H9 (cell line): ENCODE data around the gene LAMB1. TPM values are rescaled to one million over a fixed set of nuclear protein-coding genes. Genes with fewer than 3 reads are reported as not detected.

Experiments
- DNase-seq: peaks from one replicate; pipeline ENCODE4 v3.0.0-alpha.2; 2017
- H2AFZ ChIP-seq: one replicate; pipeline ENCODE4 v1.6.1; 2013; ENCODE audit warnings: mild to moderate bottlenecking, low read length, control low read depth, moderate library complexity
- H2AK5ac ChIP-seq: 2 replicates; pipeline ENCODE4 v1.6.1; 2013; ENCODE audit warnings: low read length, control low read depth, mixed read lengths; ENCODE audit not compliant: insufficient read length
- H2BK120ac ChIP-seq: one replicate; pipeline ENCODE4 v1.6.1; 2013; ENCODE audit warnings: low read depth, mild to moderate bottlenecking, low read length, control low read depth, inconsistent platforms; ENCODE audit not compliant: poor library complexity, severe bottlenecking
- H2BK12ac ChIP-seq: 2 replicates; pipeline ENCODE4 v1.6.1; 2013; ENCODE audit warnings: low read length, control low read depth, mixed read lengths, low read depth; ENCODE audit not compliant: insufficient read length
- H2BK15ac ChIP-seq: 2 replicates; pipeline ENCODE4 v1.6.1; 2013; ENCODE audit warnings: low read depth, low read length, control low read depth
- H2BK20ac ChIP-seq: one replicate; pipeline ENCODE4 v1.6.1; 2013; ENCODE audit warnings: low read depth, mild to moderate bottlenecking, low read length, control low read depth, inconsistent platforms; ENCODE audit not compliant: poor library complexity, severe bottlenecking
- H2BK5ac ChIP-seq: 2 replicates; pipeline ENCODE4 v1.6.1; 2013; ENCODE audit warnings: low read length, control low read depth, mixed read lengths; ENCODE audit not compliant: insufficient read length
- H3K14ac ChIP-seq: 2 replicates; pipeline ENCODE4 v1.6.1; 2013; ENCODE audit warnings: low read length, control low read depth; ENCODE audit not compliant: insufficient read depth
- H3K18ac ChIP-seq: 2 replicates; pipeline ENCODE4 v1.6.1; 2013; ENCODE audit warnings: low read depth, mild to moderate bottlenecking, mixed read lengths, low read length, control low read depth; ENCODE audit not compliant: insufficient read length
- H3K23ac ChIP-seq: 2 replicates; pipeline ENCODE4 v1.6.1; 2013; ENCODE audit warnings: low read length, control low read depth, mixed read lengths, low read depth; ENCODE audit not compliant: insufficient read length
- H3K23me2 ChIP-seq: 2 replicates; pipeline ENCODE4 v1.6.1; 2013; ENCODE audit warnings: low read depth, mild to moderate bottlenecking, mixed read lengths, low read length, control low read depth; ENCODE audit not compliant: insufficient read length, poor library complexity, severe bottlenecking
- H3K27ac ChIP-seq: 2 replicates; pipeline ENCODE4 v1.5.1; 2013; ENCODE audit warnings: low read length, control low read depth, mixed read lengths, low read depth; ENCODE audit not compliant: insufficient read length
- H3K27me3 ChIP-seq: 2 replicates; pipeline ENCODE4 v1.6.1; 2013; ENCODE audit warnings: low read length, control low read depth, inconsistent platforms; ENCODE audit not compliant: insufficient read depth
- H3K4ac ChIP-seq: 2 replicates; pipeline ENCODE4 v1.6.1; 2013; ENCODE audit warnings: low read depth, mild to moderate bottlenecking, control low read depth, inconsistent platforms, low read length, moderate library complexity
- H3K4me1 ChIP-seq: 2 replicates; pipeline ENCODE4 v1.6.1; 2013; ENCODE audit warnings: low read length, control low read depth, inconsistent platforms; ENCODE audit not compliant: insufficient read depth
- H3K4me2 ChIP-seq: 2 replicates; pipeline ENCODE4 v1.6.1; 2013; ENCODE audit warnings: low read length, control low read depth, mixed read lengths; ENCODE audit not compliant: insufficient read length, insufficient read depth
- H3K56ac ChIP-seq: 2 replicates; pipeline ENCODE4 v1.6.1; 2013; ENCODE audit warnings: low read depth, mild to moderate bottlenecking, mixed read lengths, low read length, control low read depth; ENCODE audit not compliant: insufficient read length
- H3K79me1 ChIP-seq: 2 replicates; pipeline ENCODE4 v1.6.1; 2013; ENCODE audit warnings: low read depth, mild to moderate bottlenecking, moderate library complexity, low read length, control low read depth, inconsistent platforms; ENCODE audit not compliant: insufficient read depth, poor library complexity, severe bottlenecking
- H3K79me2 ChIP-seq: 2 replicates; pipeline ENCODE4 v1.6.1; 2013; ENCODE audit warnings: low read length, control low read depth, inconsistent platforms; ENCODE audit not compliant: insufficient read depth
- H3K9ac ChIP-seq: 2 replicates; pipeline ENCODE4 v1.6.1; 2013; ENCODE audit warnings: low read length, control low read depth, mixed read lengths; ENCODE audit not compliant: insufficient read length; ENCODE audit errors: extremely low read depth
- H3K9me3 ChIP-seq: one replicate; pipeline ENCODE4 v1.6.1; 2013; ENCODE audit warnings: low read depth, low read length, inconsistent platforms; ENCODE audit not compliant: control insufficient read depth
- H3T11ph ChIP-seq: one replicate; pipeline ENCODE4 v1.6.1; 2013; ENCODE audit warnings: mild to moderate bottlenecking, low read length, control low read depth, inconsistent platforms
- H4K20me1 ChIP-seq: one replicate; pipeline ENCODE4 v1.6.1; 2013; ENCODE audit not compliant: control insufficient read depth, insufficient read length, insufficient read depth
- H4K5ac ChIP-seq: 2 replicates; pipeline ENCODE4 v1.6.1; 2013; ENCODE audit warnings: low read depth, mild to moderate bottlenecking, mixed read lengths, low read length, control low read depth; ENCODE audit not compliant: insufficient read length
- H4K8ac ChIP-seq: replicated peaks from 2 replicates; pipeline ENCODE4 v1.6.1; 2013; ENCODE audit warnings: low read length, control low read depth, mixed read lengths, low read depth; ENCODE audit not compliant: insufficient read length
- H4K91ac ChIP-seq: 2 replicates; pipeline ENCODE4 v1.6.1; 2013; ENCODE audit warnings: low read depth, mild to moderate bottlenecking, moderate library complexity, mixed read lengths, low read length, control low read depth; ENCODE audit not compliant: insufficient read length
- H3K27ac Mint-ChIP-seq, 3 experiments: 2 replicates in 2 of 3; 3 replicates in 1 of 3; pipeline ENCODE4 v1.8.0; 2020 to 2021; ENCODE audit warnings: mixed read lengths in 3 of 3, mild to moderate bottlenecking in 1 of 3, moderate library complexity in 1 of 3
- H3K27me3 Mint-ChIP-seq: 2 replicates; pipeline ENCODE4 v1.8.0; 2021; ENCODE audit warnings: low read depth, mild to moderate bottlenecking, moderate library complexity, mixed read lengths
- H3K36me3 Mint-ChIP-seq, 3 experiments: 2 replicates in 2 of 3; 3 replicates in 1 of 3; pipeline ENCODE4 v1.8.0; 2020 to 2021; ENCODE audit warnings: low read depth in 3 of 3, mixed read lengths in 3 of 3; ENCODE audit not compliant: insufficient read depth in 1 of 3
- H3K4me1 Mint-ChIP-seq, 2 experiments: 2 replicates each; pipeline ENCODE4 v1.8.0; 2020; ENCODE audit warnings: mixed read lengths in 2 of 2
- H3K4me3 Mint-ChIP-seq, 2 experiments: 2 replicates in 1 of 2; 3 replicates in 1 of 2; pipeline ENCODE4 v1.8.0; 2020 to 2021; ENCODE audit warnings: mild to moderate bottlenecking in 2 of 2, mixed read lengths in 2 of 2, moderate library complexity in 1 of 2
- H3K9me3 Mint-ChIP-seq, 2 experiments: 2 replicates in 1 of 2; 3 replicates in 1 of 2; pipeline ENCODE4 v1.8.0; 2020; ENCODE audit warnings: mild to moderate bottlenecking in 2 of 2, mixed read lengths in 2 of 2, moderate library complexity in 1 of 2
- CTCF ChIP-seq: fragments of 200-600 bp; sonication (generic); conservative IDR thresholded peaks from 3 replicates; pipeline ENCODE4 v1.8.0; 2021; ENCODE audit warnings: antibody characterized with exemption, mild to moderate bottlenecking
- WGBS: extraction: QIAGEN DNeasy Blood & Tissue Kit; methylation state at CpG from one replicate; pipeline ENCODE4 v1.1.7; 2013; ENCODE audit warnings: missing lambda C conversion rate, low lambda C conversion rate, mixed read lengths; ENCODE audit not compliant: insufficient read length; ENCODE audit errors: extremely low coverage; 5-methylcytosine and 5-hydroxymethylcytosine counted together
- total RNA-seq: library from RNA; stranded (reverse); gene quantifications from 2 replicates; pipeline ENCODE4 v1.2.1, GENCODE V29; 2021

Gene LAMB1
- total RNA-seq, 1 experiment from 2014 or later = 75.8 TPM

GRCh38 chr7:107978815-107979408 is 24.0 kb downstream of the LAMB1 start:
- no peak overlapping the region for H4K5ac ChIP-seq
- no peaks in the 10 kb centered on the region for H3K27me3 ChIP-seq
- H3K56ac ChIP-seq = no peak overlapping the region
- H2AFZ ChIP-seq = no peak overlapping the region
- H3K36me3 Mint-ChIP-seq = peaks cover 19 to 64% (median 44%) of the 10 kb centered on the region in 3 experiments
- H3K27me3 Mint-ChIP-seq = no peaks in the 10 kb centered on the region
- no peak overlapping the region for H3T11ph ChIP-seq
- H3K9me3 ChIP-seq = no peaks in the 10 kb centered on the region
- no peak overlapping the region for H4K91ac ChIP-seq
- DNase-seq = no peak
- no peak overlapping the region for H3K14ac ChIP-seq
- H3K27ac ChIP-seq = no peak overlapping the region
- no peak overlapping the region for H2BK20ac ChIP-seq
- no peak for TF ChIP-seq CTCF
- H2AK5ac ChIP-seq = no peak overlapping the region
- peaks cover 29 to 33% of the 10 kb centered on the region in 2 experiments for H3K4me1 Mint-ChIP-seq
- no peak overlapping the region for H3K4ac ChIP-seq
- H3K23me2 ChIP-seq = no peaks in the 10 kb centered on the region
- peaks cover 9% of the 10 kb centered on the region; the same call in 1 of the 2 replicates for H3K4me1 ChIP-seq
- H2BK15ac ChIP-seq = no peak overlapping the region
- no peak overlapping the region for H3K23ac ChIP-seq
- no peaks in the 10 kb centered on the region for H3K79me1 ChIP-seq
- H4K20me1 ChIP-seq = no peaks in the 10 kb centered on the region
- H2BK5ac ChIP-seq = no peak overlapping the region
- no peak overlapping the region for H3K27ac Mint-ChIP-seq
- no peak overlapping the region for H4K8ac ChIP-seq
- no peak overlapping the region for H3K18ac ChIP-seq
- no peak overlapping the region for H3K4me2 ChIP-seq
- no peaks in the 10 kb centered on the region for H3K9me3 Mint-ChIP-seq
- no peak overlapping the region for H2BK12ac ChIP-seq
- no peak overlapping the region for H3K9ac ChIP-seq
- H3K4me3 Mint-ChIP-seq = no peak overlapping the region
- no peak overlapping the region for H2BK120ac ChIP-seq
- H3K79me2 ChIP-seq = no peaks in the 10 kb centered on the region
- WGBS = no CpG with 5 or more reads among the region's 5 CpGs
